ENCODE data around the gene OXA1L. TPM values are rescaled to one million over a fixed set of nuclear protein-coding genes. Genes with fewer than 3 reads are reported as not detected.
"Not testable (repeated sequence)": the region's sequence is repeated elsewhere in the genome, so short reads cannot be mapped to it uniquely, and the experiment has no call there.

Gene OXA1L
- total RNA-seq, 1 donor = 37.6 TPM

- no peak overlapping the region for H3K4me3 ChIP-seq (ENCODE audit: low read depth, low read length)
- no peak for DNase-seq (ENCODE audit: low read depth)
- TF ChIP-seq CTCF (IDR thresholded peaks at IDR 0.05; ENCODE audit: insufficient read depth, low read depth, low read length) = no peak
Measured at GRCh38 chr14:22774011-22774706, 7.7 kb downstream of the OXA1L start.

GRCh38 chr14:22776215-22776614 is 9.7 kb downstream of the OXA1L start:
- H3K4me3 ChIP-seq (ENCODE audit: low read depth, low read length) = no peak overlapping the region
- TF ChIP-seq CTCF (IDR thresholded peaks at IDR 0.05; ENCODE audit: insufficient read depth, low read depth, low read length) = no peak
- DNase-seq (ENCODE audit: low read depth) = no peak

GRCh38 chr14:22776849-22777248 is 10.4 kb downstream of the OXA1L start:
- DNase-seq (ENCODE audit: low read depth); H3K4me3 ChIP-seq (ENCODE audit: low read depth, low read length): not testable (repeated sequence)

GRCh38 chr14:22778084-22778483 is 11.6 kb downstream of the OXA1L start:
- TF ChIP-seq CTCF (IDR thresholded peaks at IDR 0.05; ENCODE audit: insufficient read depth, low read depth, low read length) = no peak
- DNase-seq (ENCODE audit: low read depth) = no peak

GRCh38 chr14:22780105-22780679 is 13.7 kb downstream of the OXA1L start:
- no peak for TF ChIP-seq CTCF (IDR thresholded peaks at IDR 0.05; ENCODE audit: insufficient read depth, low read depth, low read length)
- DNase-seq (ENCODE audit: low read depth) = peak; percentile 30

More at GRCh38 chr14:22778084-22778483, 11.6 kb downstream of the OXA1L start:
- no peak overlapping the region for H3K4me3 ChIP-seq (ENCODE audit: low read depth, low read length)

GRCh38 chr14:22780941-22781300 is 14.4 kb downstream of the OXA1L start:
- no peak for TF ChIP-seq CTCF (IDR thresholded peaks at IDR 0.05; ENCODE audit: insufficient read depth, low read depth, low read length)
- no peak overlapping the region for H3K4me3 ChIP-seq (ENCODE audit: low read depth, low read length)

More at GRCh38 chr14:22780105-22780679, 13.7 kb downstream of the OXA1L start:
- no peak overlapping the region for H3K4me3 ChIP-seq (ENCODE audit: low read depth, low read length)

GRCh38 chr14:22781301-22781991 is 15.0 kb downstream of the OXA1L start:
- DNase-seq (ENCODE audit: low read depth) = peak; percentile 32
- no peak overlapping the region for H3K4me3 ChIP-seq (ENCODE audit: low read depth, low read length)
- TF ChIP-seq CTCF (IDR thresholded peaks at IDR 0.05; ENCODE audit: insufficient read depth, low read depth, low read length) = no peak

More at GRCh38 chr14:22780941-22781300, 14.4 kb downstream of the OXA1L start:
- DNase-seq (ENCODE audit: low read depth) = no peak

Measured in fibroblast of villous mesenchyme (primary cell).